Mesodermal cell (in vitro differentiated cells): Measurements from ENCODE around the gene ITPRID2.

ENCODE experiments used
- H3K27ac ChIP-seq: 2 replicates; pipeline ENCODE4 v1.7.0; 2013; ENCODE audit warnings: mild to moderate bottlenecking, low read depth, low read length, moderate library complexity; ENCODE audit not compliant: severe bottlenecking
- H3K36me3 ChIP-seq: 2 replicates; pipeline ENCODE4 v1.7.1; 2013; ENCODE audit warnings: mild to moderate bottlenecking, low read length, moderate library complexity; ENCODE audit not compliant: control insufficient read depth, insufficient read depth
- H3K4me1 ChIP-seq: one replicate; pipeline ENCODE4 v1.7.1; 2013; ENCODE audit warnings: mild to moderate bottlenecking, low read length; ENCODE audit not compliant: insufficient read depth, control insufficient read depth, poor library complexity, severe bottlenecking
- H3K4me3 ChIP-seq: 2 replicates; pipeline ENCODE4 v1.7.0; 2013; ENCODE audit warnings: low read length, control low read depth, mild to moderate bottlenecking; ENCODE audit not compliant: insufficient read depth, poor library complexity, severe bottlenecking; ENCODE audit errors: extremely low read depth
- H3K9me3 ChIP-seq: 2 replicates; pipeline ENCODE4 v1.7.1; 2013; ENCODE audit warnings: mild to moderate bottlenecking, low read length, moderate library complexity; ENCODE audit not compliant: control insufficient read depth
- WGBS, 2 experiments: methylation state at CpG; one replicate each; pipeline ENCODE4 v1.1.5; 2013; ENCODE audit warnings: missing lambda C conversion rate in 2 of 2; ENCODE audit not compliant: insufficient coverage in 2 of 2; 5-methylcytosine and 5-hydroxymethylcytosine counted together

The ITPRID2 gene

DNA sequence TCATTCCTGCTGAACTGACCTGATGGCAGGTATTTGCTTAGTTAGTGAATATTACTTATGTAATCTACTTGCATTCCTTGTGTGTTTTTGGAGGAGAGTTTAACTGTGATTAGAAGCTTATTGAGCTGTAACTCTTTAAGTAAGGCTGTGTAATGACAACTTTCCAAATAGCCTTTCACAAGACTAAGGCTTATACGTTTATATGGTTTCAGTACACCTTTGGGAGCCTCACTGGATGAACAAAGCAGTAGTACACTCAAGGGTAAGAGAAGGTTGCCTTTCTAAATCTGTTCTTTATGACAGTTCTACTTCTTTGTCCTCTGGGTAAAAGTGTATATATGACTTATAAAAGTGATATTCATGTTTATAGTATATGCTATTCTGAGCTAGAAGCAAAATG lies 4.3 kb downstream of the ITPRID2 start:
- Histone ChIP-seq H3K4me3 (peak overlapping the region; percentile 20), H3K4me1 (peaks cover 17% of the 10 kb centered on the region), H3K9me3 (no peaks in the 10 kb centered on the region), H3K36me3 (peaks cover 44% of the 10 kb centered on the region), H3K27ac (no peak overlapping the region)
- 83 to 100% methylated on average over 1 of the region's 1 CpG for WGBS, 2 experiments

DNA sequence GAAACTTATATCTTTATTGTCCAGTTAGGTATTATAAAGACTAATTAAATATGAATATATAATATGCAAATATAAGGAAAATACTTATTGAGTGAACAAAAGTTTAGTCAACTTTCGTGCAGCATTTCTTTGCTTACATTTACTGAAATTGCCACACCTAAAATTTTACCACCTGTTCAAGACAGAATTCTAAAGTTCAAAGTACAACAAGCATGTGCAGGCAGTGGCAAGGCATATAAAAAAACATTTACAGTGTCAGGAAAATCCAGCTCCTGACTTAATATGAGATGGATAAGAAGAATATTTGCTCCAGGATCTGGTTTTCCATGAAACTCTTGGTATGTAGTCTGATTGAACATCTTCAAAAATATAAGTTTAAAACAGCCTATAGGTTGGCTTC lies 4.8 kb downstream of the ITPRID2 start:
- H3K36me3 ChIP-seq, result peaks cover 48% of the 10 kb centered on the region
- 86% methylated on average over 1 of the region's 1 CpG; no CpG with 5 or more reads in 1 of the 2 experiments for WGBS, 2 experiments
- peak overlapping the region; percentile 14 for H3K4me3 ChIP-seq
- no peak overlapping the region for H3K27ac ChIP-seq
- peaks cover 13% of the 10 kb centered on the region for H3K4me1 ChIP-seq
- H3K9me3 ChIP-seq, result no peaks in the 10 kb centered on the region

GRCh38 chr2:181900007-181900651 lies 8.6 kb downstream of the ITPRID2 start:
- Histone ChIP-seq H3K4me1 (peaks cover 13% of the 10 kb centered on the region), H3K4me3 (no peak overlapping the region), H3K9me3 (no peaks in the 10 kb centered on the region), H3K36me3 (peaks cover 68% of the 10 kb centered on the region), H3K27ac (no peak overlapping the region)
- no CpG with 5 or more reads among the region's 3 CpGs for WGBS, 2 experiments

DNA sequence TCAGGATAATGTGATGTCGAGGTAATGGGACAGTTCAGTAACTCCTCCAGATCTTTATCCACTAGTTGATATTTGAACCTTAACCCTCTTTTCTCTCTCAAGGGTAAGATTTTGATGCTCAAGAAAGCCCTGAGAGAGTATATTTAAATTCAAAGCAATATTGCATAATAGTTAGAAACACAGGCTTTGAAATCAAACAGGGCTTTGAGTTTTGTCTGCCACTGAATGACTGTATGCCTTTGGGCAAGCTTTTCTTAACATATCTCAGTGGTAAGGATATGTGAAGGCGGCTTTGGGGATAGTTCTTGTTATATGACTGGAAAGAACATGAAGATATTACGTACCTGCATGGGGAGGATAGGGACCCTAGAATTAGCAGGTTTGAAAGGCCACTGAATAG lies 11.1 kb downstream of the ITPRID2 start:
- WGBS, 2 experiments, result 90 to 100% methylated on average over 2 of the region's 3 CpGs
- peaks cover 8% of the 10 kb centered on the region for H3K4me1 ChIP-seq
- H3K36me3 ChIP-seq, result peaks cover 67% of the 10 kb centered on the region
- H3K4me3 ChIP-seq, result no peak overlapping the region
- H3K27ac ChIP-seq, result no peak overlapping the region
- no peaks in the 10 kb centered on the region for H3K9me3 ChIP-seq

DNA sequence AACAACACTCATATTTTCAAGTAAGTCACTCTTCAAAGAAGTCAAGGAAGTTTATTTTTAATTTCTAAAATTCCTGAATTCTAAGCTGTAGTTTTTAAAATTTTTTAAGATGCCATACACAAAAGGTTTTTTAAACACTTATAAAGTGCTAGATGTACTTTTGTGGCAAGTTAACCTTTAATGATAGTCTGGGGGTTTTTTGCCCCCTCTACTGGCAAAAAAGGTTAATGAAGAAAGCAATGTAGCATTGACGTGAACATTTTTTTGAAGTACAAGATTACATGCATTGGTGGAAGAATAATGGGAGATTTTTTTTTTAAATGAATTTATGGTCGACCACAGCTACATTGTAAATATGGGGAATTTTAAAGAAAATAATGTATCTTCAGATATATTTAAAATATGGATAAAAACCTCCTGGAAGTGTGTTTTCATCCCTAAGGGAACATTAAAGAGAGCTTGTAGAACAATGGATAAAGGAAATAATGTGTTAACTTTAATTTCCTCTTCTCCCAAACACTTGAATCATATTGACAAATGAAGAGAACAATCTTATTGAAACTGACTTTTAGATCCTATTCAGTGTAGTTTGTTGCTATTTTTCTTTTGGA lies 12.6 kb downstream of the ITPRID2 start:
- Histone ChIP-seq H3K4me1 (peaks cover 8% of the 10 kb centered on the region), H3K4me3 (no peak overlapping the region), H3K36me3 (peaks cover 65% of the 10 kb centered on the region), H3K9me3 (no peaks in the 10 kb centered on the region), H3K27ac (no peak overlapping the region)
- WGBS, 2 experiments, result 57 to 75% methylated on average over 1 of the region's 2 CpGs

- no peaks in the 10 kb centered on the region for H3K4me1 ChIP-seq
- H3K4me3 ChIP-seq, result no peak overlapping the region
- H3K9me3 ChIP-seq, result no peaks in the 10 kb centered on the region
- H3K36me3 ChIP-seq, result peaks cover 63% of the 10 kb centered on the region
- H3K27ac ChIP-seq, result no peak overlapping the region
These were observed 15.5 kb downstream of the ITPRID2 start for GRCh38 chr2:181907057-181907456.

DNA sequence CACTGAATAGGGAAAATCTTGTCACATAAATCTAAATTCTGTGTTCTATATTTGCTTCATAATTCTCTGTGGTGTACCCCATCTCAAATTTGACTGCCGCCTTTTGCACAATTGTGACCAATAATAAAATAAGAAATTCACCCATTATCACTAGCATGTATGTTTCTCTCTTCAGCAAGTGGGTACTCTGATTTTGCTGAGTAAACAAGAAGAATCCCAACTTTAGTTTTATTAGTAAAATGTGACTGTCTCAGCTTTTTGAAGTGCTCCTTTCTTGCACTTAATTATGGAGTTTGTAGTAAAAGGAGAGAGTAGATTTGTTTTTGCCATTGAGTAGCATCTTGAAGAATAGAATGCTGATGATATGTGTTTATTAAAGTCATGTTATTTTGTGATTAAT lies 16.1 kb downstream of the ITPRID2 start:
- Histone ChIP-seq H3K9me3 (no peaks in the 10 kb centered on the region), H3K36me3 (peaks cover 61% of the 10 kb centered on the region), H3K4me3 (no peak overlapping the region), H3K4me1 (no peaks in the 10 kb centered on the region), H3K27ac (no peak overlapping the region)
- WGBS, 2 experiments, result 100% methylated on average over 1 of the region's 1 CpG; no CpG with 5 or more reads in 1 of the 2 experiments

DNA sequence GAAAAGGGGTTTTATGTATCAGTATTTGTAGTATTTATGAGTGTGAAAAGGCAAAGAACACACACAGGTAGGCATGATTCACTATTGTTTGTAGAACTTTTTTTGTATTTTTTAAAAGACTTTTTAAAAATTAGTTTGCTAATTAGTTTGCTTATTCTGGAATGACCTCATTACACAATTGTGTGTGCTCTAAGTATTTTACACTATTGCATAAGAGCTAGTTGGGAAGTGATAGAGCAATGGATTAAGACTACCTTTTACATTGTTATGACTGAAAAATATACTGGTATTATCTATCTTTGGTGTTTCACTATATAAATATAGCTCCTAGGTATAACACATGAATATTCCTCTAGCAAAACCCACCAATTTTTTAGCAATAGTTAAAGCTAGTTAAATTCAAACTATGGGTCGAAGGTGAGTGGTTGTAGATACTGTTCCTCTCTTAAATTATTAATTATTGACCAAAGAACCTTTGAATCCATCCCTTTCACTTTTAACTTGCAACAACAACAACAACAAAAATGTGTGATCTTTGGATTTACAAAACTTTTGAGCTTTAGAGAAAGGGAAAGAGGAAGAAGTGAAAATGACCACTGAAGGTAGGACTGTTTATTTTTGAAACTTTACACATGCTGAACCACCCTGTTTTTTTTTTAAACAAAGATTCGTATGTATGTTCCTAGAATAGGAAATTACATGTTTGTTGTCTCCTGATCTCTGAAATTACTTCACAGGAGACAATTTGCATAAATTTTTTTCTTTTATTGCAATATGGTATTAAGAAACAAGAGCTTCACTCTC lies 18.7 kb downstream of the ITPRID2 start:
- Histone ChIP-seq H3K36me3 (peaks cover 68% of the 10 kb centered on the region), H3K4me1 (peaks cover 6% of the 10 kb centered on the region), H3K27ac (no peak overlapping the region), H3K9me3 (no peaks in the 10 kb centered on the region), H3K4me3 (no peak overlapping the region)
- WGBS, 2 experiments, result no CpG with 5 or more reads among the region's 2 CpGs

GRCh38 chr2:181911830-181912229 lies 20.3 kb downstream of the ITPRID2 start:
- Histone ChIP-seq H3K36me3 (peaks cover 72% of the 10 kb centered on the region), H3K9me3 (no peaks in the 10 kb centered on the region), H3K4me3 (no peak overlapping the region), H3K27ac (no peak overlapping the region), H3K4me1 (peaks cover 6% of the 10 kb centered on the region)
- no CpG with 5 or more reads among the region's 2 CpGs for WGBS, 2 experiments

DNA sequence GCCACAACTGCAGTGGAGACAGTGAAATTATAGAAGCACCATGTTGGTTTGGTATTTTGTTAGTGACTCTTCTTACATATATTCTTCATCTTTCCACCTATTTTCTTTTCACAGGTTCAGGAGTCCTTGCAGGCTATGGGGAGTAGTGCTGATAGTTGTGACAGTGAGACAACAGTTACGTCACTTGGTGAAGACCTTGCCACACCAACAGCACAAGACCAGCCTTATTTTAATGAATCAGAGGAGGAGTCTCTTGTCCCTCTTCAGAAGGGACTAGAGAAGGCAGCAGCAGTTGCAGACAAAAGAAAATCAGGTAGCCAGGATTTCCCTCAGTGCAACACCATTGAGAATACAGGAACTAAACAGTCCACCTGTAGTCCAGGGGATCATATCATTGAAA lies 23.6 kb downstream of the ITPRID2 start:
- peaks cover 83% of the 10 kb centered on the region for H3K36me3 ChIP-seq
- H3K4me3 ChIP-seq, result no peak overlapping the region
- no peak overlapping the region for H3K27ac ChIP-seq
- WGBS, 2 experiments, result no CpG with 5 or more reads among the region's 1 CpG
- peaks cover 6% of the 10 kb centered on the region for H3K4me1 ChIP-seq
- H3K9me3 ChIP-seq, result no peaks in the 10 kb centered on the region
